ENCODE measurements around the gene LMAN2L.
"Not testable (repeated sequence)": the region's sequence is repeated elsewhere in the genome, so short reads cannot be mapped to it uniquely, and the experiment has no call there.

Gene LMAN2L

DNA sequence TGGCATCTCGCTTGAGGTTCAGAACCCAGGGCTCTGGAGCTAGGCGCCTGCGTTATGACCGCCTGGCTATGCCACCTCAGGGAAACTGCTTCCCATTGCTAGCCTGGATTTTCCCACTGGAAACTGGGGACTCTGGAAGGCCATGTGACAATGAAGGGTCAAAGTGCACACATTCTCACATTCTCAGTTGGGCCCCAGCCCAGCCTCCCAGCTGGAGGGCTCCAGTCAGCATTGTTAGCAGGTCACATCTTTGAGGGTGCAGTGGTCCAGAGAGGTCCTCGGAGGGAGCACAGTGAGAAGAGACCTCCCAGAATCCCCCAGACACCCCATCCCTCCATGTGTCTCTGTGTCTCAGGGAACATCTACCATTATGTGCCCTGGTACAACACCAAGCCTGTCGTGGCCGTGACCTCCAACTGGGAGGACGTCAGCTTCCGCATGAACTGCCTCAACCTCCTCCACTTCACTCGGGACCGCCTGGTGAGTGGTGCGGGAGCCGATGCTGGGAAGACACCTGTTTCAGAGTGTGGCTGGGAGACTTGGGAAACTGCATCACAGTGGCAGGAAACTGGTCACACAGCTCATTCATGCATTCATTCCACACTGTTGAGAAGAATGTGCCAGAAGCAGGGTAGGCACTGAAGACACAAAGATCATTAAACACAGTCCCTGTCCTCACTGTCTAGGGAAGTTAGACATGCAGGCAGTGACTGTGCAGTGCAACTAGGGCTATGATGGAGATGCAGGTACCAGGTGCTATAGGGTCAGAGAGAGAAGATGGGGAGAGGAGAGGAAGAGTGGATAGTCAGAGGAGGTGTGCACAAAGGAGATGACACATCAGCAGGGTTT lies 55.7 kb downstream of the LMAN2L start:
- TF ChIP-seq, protein P1, sequence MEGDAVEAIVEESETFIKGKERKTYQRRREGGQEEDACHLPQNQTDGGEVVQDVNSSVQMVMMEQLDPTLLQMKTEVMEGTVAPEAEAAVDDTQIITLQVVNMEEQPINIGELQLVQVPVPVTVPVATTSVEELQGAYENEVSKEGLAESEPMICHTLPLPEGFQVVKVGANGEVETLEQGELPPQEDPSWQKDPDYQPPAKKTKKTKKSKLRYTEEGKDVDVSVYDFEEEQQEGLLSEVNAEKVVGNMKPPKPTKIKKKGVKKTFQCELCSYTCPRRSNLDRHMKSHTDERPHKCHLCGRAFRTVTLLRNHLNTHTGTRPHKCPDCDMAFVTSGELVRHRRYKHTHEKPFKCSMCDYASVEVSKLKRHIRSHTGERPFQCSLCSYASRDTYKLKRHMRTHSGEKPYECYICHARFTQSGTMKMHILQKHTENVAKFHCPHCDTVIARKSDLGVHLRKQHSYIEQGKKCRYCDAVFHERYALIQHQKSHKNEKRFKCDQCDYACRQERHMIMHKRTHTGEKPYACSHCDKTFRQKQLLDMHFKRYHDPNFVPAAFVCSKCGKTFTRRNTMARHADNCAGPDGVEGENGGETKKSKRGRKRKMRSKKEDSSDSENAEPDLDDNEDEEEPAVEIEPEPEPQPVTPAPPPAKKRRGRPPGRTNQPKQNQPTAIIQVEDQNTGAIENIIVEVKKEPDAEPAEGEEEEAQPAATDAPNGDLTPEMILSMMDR (conservative IDR thresholded peaks at IDR 0.05), result no peak
- no peak overlapping the region for H3K27ac ChIP-seq

DNA sequence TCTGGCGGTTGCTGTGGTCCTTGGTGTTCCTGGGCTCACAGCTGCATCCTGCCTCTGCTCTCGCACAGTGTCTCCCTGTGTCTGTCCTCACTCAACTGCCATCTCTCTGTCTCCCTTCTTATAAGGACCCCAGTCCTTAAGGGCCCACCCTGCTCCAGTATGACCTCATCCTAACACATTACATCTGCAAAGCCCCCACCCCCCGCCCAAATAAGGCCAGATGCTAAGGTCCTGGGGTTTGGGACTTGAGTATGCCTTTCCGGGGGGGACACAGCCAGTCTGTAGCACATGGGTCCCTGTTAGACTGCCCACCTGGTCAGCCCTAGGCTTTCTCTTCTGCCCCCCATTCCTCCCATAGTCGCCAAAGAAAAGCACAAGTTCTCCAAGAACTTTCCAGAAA lies 56.6 kb downstream of the LMAN2L start:
- TF ChIP-seq, protein P1 (conservative IDR thresholded peaks at IDR 0.05), result no peak
- H3K27ac ChIP-seq, result no peak overlapping the region

DNA sequence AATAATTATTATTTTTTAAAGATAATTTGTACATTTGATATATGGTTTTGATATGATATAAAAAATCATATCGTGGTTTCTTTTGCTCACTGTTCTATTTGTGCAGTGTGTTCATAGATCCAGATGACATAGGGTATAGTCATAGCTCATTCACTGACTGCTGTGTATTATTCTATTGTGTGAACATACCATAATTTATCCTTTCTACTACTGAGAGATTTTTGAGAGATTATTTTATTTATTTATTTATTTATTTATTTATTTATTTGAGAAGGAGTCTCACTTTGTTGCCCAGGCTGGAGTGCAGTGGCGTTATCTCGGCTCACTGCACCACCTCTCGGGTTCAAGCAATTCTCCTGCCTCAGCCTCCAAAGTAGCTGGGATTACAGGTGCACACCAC lies 58.3 kb downstream of the LMAN2L start:
- H3K27ac ChIP-seq, result no peak overlapping the region
- TF ChIP-seq, protein P1 (conservative IDR thresholded peaks at IDR 0.05), result no peak

GRCh38 chr2:96680561-96681141 lies 59.2 kb downstream of the LMAN2L start:
- H3K27ac ChIP-seq, result peak overlapping the region; percentile 67
- TF ChIP-seq, protein P1 (conservative IDR thresholded peaks at IDR 0.05), result no peak

GRCh38 chr2:96679848-96680247 lies 60.0 kb downstream of the LMAN2L start:
- H3K27ac ChIP-seq, result peak overlapping the region; percentile 67
- TF ChIP-seq, protein P1 (conservative IDR thresholded peaks at IDR 0.05), result peak; percentile 22

GRCh38 chr2:96669539-96670215 lies 70.2 kb downstream of the LMAN2L start:
- TF ChIP-seq, protein P1 (conservative IDR thresholded peaks at IDR 0.05), result no peak
- no peak overlapping the region for H3K27ac ChIP-seq

DNA sequence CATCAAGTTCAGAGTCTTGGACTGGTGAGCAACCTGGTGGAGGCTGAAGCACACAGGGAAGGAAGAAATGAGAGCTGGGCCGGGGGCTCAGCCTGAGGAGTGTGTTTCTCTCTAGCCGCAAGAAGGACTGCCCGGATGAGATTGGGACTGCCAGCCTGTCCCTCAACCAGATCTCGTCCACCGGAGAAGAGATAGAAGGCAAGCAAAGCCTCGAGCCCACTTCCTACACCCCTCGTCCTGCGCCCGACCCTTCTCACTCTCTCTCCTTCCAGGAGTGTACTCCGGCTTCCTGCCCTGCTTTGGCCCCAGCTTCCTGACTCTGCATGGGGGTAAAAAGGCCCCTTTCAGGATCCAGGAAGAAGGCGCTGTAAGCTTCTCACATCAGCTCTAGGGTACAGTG lies 71.1 kb downstream of the LMAN2L start:
- H3K27ac ChIP-seq, result no peak overlapping the region
- TF ChIP-seq, protein P1 (conservative IDR thresholded peaks at IDR 0.05), result no peak

DNA sequence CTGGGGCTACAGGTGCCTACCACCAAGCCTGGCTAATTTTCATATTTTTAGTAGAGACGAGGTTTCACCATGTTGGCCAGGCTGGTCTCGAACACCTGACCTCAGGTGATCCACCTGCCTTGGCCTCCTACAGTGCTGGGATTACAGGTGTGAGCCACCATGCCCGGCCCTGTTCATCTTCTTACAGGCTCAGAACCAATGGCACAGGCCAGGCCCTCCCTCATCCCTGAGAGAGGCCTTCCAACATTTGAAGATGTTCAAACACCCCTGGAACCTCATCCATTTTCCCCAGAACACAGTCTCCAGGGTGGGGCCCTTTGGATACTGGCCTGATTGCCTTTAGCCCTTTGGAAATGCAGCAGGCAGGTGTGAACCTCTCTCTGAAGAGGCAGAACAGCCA lies 74.1 kb downstream of the LMAN2L start:
- H3K27ac ChIP-seq, result not testable (repeated sequence)
